B cell (primary cell): ENCODE results near the gene CAV1.

Experiments used
- CTCF ChIP-seq: fragments of 200-600 bp; IDR thresholded peaks from one replicate; pipeline ENCODE4 v1.8.0; 2022; ENCODE audit warnings: antibody characterized with exemption, mild to moderate bottlenecking
- EZH2 ChIP-seq: IDR thresholded peaks from 2 replicates; pipeline ENCODE4 v1.6.1; 2012; ENCODE audit warnings: borderline replicate concordance, low read depth, mild to moderate bottlenecking, moderate library complexity, low read length; ENCODE audit not compliant: insufficient read depth, poor library complexity, severe bottlenecking

DNA sequence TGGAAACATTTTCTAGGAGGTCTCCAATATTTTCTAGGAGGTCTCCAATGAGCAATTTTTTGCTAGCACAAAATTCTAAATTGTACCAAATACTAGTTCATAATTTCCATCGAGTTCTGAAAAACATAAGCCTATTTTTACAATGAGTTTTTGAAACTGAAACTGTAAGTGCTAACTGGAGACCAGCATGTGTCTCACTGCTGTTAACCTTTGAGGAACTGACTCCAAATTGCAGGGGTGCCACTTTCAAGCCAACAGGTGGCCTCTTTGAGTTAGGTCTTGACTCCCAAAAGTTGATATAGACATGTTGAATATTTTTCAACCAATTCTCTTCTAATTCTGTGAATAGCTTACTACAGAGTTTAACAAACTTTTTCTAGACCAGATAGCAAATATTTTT lies 58.8 kb downstream of the CAV1 start:
- TF ChIP-seq CTCF: peak; percentile 32
- TF ChIP-seq EZH2: no peak
